Upper lobe of left lung (tissue), 6 donors: Measurements from ENCODE around the gene NAPSA. TPM values are rescaled to one million over a fixed set of nuclear protein-coding genes. Genes with fewer than 3 reads are reported as not detected.

ENCODE experiments used
- ATAC-seq, 2 donors: fragments of 200-7000 bp; cut with Tn5 transposase; one replicate each; pipeline ENCODE4 v1.9.1; 2022; ENCODE audit warnings: mild to moderate bottlenecking in 2 of 2, moderate library complexity in 2 of 2; ENCODE audit not compliant: low FRiP score in 2 of 2
- DNase-seq, 2 donors: peaks; one replicate each; pipeline ENCODE4 v3.0.0-alpha.2; 2019 to 2020
- H3K27ac ChIP-seq, 4 donors: fragments of 200-600 bp; sonication (generic); one replicate each; pipeline ENCODE4 v1.5.1; 2016 to 2019
- H3K27me3 ChIP-seq, 4 donors: fragments of 200-600 bp; sonication (generic); one replicate each; pipeline ENCODE4 v1.5.1; 2017 to 2019
- H3K36me3 ChIP-seq, 4 donors: fragments of 200-600 bp; sonication (generic); one replicate each; pipeline ENCODE4 v1.5.1; 2016 to 2019
- H3K4me1 ChIP-seq, 4 donors: fragments of 200-600 bp; sonication (generic); one replicate each; pipeline ENCODE4 v1.5.1; 2018 to 2019
- H3K4me3 ChIP-seq, 4 donors: fragments of 200-600 bp; sonication (generic); one replicate each; pipeline ENCODE4 v1.5.1; 2017 to 2019; ENCODE audit warnings: mild to moderate bottlenecking in 2 of 4, moderate library complexity in 1 of 4
- H3K9me3 ChIP-seq, 4 donors: fragments of 200-600 bp; sonication (generic); one replicate each; pipeline ENCODE4 v1.5.1; 2018 to 2019
- EP300 ChIP-seq, 4 donors: sonication (generic); formaldehyde crosslinking; IDR thresholded peaks; one replicate each; pipeline ENCODE4 v1.5.1; 2017; ENCODE audit warnings: antibody characterized with exemption in 4 of 4, control low read depth in 2 of 4
- POLR2A ChIP-seq, 4 donors: fragments of 450-650 bp; IDR thresholded peaks; one replicate each; pipeline ENCODE4 v1.5.1; 2016 to 2017; ENCODE audit warnings: antibody characterized with exemption in 4 of 4, mild to moderate bottlenecking in 2 of 4
- POLR2AphosphoS5 ChIP-seq, 2 donors: sonication (generic); formaldehyde crosslinking; IDR thresholded peaks; one replicate each; pipeline ENCODE4 v1.5.1; 2017; ENCODE audit warnings: antibody characterized with exemption in 2 of 2
- WGBS, 2 donors: methylation state at CpG; one replicate each; pipeline ENCODE4 v1.1.5; 2017 to 2018; 5-methylcytosine and 5-hydroxymethylcytosine counted together
- total RNA-seq, 6 donors: library from RNA; depleted of rRNA in 4 of 6; stranded (reverse); fragments of >200 nt in 4 of 6; gene quantifications; one replicate each; pipeline versions ENCODE4 v1.1.0 to v1.2.1, GENCODE V29; 2016 to 2021
- TF ChIP-seq, protein P1 (sequence below), 6 experiments: fragments of 450-650 bp in 4 of 6; fragments of 200-600 bp in 2 of 6; sonication (generic) in 2 of 6; IDR thresholded peaks; one replicate each; pipeline ENCODE4 v1.5.1; 2016 to 2019; ENCODE audit warnings: antibody characterized with exemption in 6 of 6
- donor health status: DM: no; HTN: no; CAD: no; lungs with moderate emphysema.
- donor health status: DM: no; HTN: yes; CAD: no; lungs with severe emphysema.

NAPSA gene
- total RNA-seq, 6 donors from 2014 or later: 1,043 to 3,140 (median 1,660) TPM

DNA sequence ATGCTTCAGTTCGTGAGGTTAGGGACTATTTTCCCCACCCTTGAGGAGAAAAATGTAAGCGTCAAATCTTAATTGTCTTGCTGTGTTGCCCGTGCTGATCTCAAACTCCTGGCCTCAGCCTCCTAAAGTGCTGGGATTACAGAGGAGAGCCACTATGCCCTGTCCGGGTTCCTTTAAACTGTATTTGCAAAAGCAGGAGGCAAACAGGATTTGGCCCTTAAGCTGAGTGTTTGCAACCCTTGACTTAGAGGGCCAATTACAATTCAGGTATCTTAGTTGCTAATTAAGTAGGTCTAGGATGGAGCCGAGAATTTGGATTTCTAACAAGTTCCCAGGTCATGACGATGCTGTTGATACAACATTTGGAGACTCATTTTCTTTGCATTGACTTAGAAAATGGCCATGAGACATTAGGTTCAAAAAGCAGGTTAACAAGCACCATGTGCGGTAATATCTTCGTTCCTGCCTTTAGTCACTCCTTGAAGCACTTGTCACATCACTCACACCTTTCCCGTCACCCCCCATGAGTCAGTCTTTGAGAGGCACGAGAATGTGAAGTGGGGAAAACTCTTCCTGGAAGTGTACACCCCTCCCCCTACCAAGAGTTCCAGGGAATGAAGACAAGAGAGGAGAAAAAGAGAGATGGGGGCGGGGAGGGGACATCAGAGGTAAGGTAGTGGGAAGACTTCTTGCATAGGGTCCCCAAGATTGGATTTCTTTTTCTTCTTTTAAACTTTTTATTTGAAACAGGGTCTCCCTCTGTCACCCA is 2.6 kb downstream of the NAPSA start:
- H3K36me3 ChIP-seq: peaks cover 0 to 10% (median 3%) of the 10 kb centered on the region in 4 donors
- 45 to 48% methylated on average over 11 of the region's 11 CpGs for WGBS, 2 donors
- H3K9me3 ChIP-seq: no peaks in the 10 kb centered on the region
- ATAC-seq (peak; percentile 30 to 63), DNase-seq (peak in 1 of 2 donors; percentile 72)
- H3K27ac ChIP-seq: peak overlapping the region; percentile 75 to 86 (median 84)
- H3K4me3 ChIP-seq: peak overlapping the region in 3 of 4 donors; percentile 45 to 57 (median 49)
- TF ChIP-seq EP300 (IDR thresholded peaks at IDR 0.05) (peak; percentile 84 to 99 (median 94)), POLR2A (IDR thresholded peaks at IDR 0.05) (peak in 2 of 4 donors; percentile 16 to 55), POLR2AphosphoS5 (IDR thresholded peaks at IDR 0.05) (peak; percentile 79 to 91)
- TF ChIP-seq, protein P1, sequence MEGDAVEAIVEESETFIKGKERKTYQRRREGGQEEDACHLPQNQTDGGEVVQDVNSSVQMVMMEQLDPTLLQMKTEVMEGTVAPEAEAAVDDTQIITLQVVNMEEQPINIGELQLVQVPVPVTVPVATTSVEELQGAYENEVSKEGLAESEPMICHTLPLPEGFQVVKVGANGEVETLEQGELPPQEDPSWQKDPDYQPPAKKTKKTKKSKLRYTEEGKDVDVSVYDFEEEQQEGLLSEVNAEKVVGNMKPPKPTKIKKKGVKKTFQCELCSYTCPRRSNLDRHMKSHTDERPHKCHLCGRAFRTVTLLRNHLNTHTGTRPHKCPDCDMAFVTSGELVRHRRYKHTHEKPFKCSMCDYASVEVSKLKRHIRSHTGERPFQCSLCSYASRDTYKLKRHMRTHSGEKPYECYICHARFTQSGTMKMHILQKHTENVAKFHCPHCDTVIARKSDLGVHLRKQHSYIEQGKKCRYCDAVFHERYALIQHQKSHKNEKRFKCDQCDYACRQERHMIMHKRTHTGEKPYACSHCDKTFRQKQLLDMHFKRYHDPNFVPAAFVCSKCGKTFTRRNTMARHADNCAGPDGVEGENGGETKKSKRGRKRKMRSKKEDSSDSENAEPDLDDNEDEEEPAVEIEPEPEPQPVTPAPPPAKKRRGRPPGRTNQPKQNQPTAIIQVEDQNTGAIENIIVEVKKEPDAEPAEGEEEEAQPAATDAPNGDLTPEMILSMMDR (IDR thresholded peaks at IDR 0.05): no peak
- no peaks in the 10 kb centered on the region for H3K27me3 ChIP-seq
- H3K4me1 ChIP-seq: peaks cover 1 to 32% (median 14%) of the 10 kb centered on the region in 4 donors

DNA sequence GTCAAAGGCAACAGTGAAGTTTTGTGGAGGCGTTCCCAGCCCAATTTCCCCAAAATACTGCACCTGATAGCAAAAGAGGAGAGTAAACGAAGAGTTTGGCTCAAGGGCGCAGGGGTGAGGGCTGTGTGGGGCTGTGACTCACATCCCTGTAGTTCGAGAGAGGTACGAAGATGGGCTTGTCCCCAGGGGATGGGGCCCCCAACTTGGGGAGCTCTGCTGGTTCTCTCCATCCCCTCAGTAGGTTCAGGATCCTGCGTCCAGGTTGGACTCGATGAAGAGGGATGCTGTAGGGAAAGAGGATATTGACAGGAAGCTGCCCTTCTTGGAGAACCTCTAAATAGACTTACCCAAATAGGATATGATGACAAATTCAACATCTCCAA is 3.4 kb downstream of the NAPSA start:
- peaks cover 5 to 31% (median 16%) of the 10 kb centered on the region in 4 donors for H3K4me1 ChIP-seq
- H3K4me3 ChIP-seq: peak overlapping the region in 3 of 4 donors; percentile 45 to 57 (median 49)
- no peaks in the 10 kb centered on the region for H3K9me3 ChIP-seq
- 65 to 78% methylated on average over 7 of the region's 7 CpGs for WGBS, 2 donors
- peak overlapping the region; percentile 64 to 84 (median 79) for H3K27ac ChIP-seq
- peaks cover 0 to 10% (median 3%) of the 10 kb centered on the region in 4 donors for H3K36me3 ChIP-seq
- ATAC-seq (no peak), DNase-seq (no peak)
- H3K27me3 ChIP-seq: no peaks in the 10 kb centered on the region
- no peak for TF ChIP-seq POLR2A (IDR thresholded peaks at IDR 0.05)
- TF ChIP-seq, protein P1 (IDR thresholded peaks at IDR 0.05): no peak

GRCh38 chr19:50361290-50362029 is 4.0 kb downstream of the NAPSA start:
- peak overlapping the region in 3 of 4 donors; percentile 45 to 57 (median 49) for H3K4me3 ChIP-seq
- WGBS, 2 donors: 77 to 80% methylated on average over 7 of the region's 7 CpGs

DNA sequence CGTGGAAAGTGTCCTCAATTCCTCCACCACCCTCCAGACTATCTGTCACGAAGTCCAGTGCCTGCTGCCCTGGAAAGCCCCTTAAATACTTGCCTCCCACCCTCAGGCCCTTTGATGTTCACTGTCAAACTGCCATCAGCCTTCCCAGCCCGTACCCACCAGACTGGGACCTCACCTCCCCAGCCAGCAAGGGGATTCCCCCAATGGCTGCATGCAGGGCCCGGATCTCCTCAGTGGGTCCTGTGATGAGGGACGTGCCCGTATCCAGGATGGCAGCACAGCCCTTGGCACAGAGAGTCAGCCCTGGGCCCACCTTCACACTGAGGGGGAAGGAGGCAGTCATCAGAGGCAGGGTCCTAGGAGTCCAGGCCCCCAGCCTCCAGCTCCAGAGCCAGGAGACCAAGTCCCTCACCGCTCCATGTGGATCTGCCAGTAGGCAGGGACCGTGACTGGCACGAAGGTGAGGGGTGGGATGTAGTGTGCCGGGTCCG is 6.1 kb downstream of the NAPSA start:
- TF ChIP-seq EP300 (IDR thresholded peaks at IDR 0.05): no peak
- no peak for TF ChIP-seq POLR2AphosphoS5 (IDR thresholded peaks at IDR 0.05)
- no peak for TF ChIP-seq POLR2A (IDR thresholded peaks at IDR 0.05)
- TF ChIP-seq, protein P1 (IDR thresholded peaks at IDR 0.05): no peak
- H3K36me3 ChIP-seq: peaks cover 0 to 10% (median 3%) of the 10 kb centered on the region in 4 donors
- ATAC-seq (no peak), DNase-seq (no peak)
- H3K27me3 ChIP-seq: no peaks in the 10 kb centered on the region
- WGBS, 2 donors: 84 to 89% methylated on average over 7 to 8 of the region's 11 CpGs
- peaks cover 5 to 33% (median 12%) of the 10 kb centered on the region in 4 donors for H3K4me1 ChIP-seq
- no peaks in the 10 kb centered on the region for H3K9me3 ChIP-seq
- no peak overlapping the region for H3K4me3 ChIP-seq
- H3K27ac ChIP-seq: peak overlapping the region in 2 of 4 donors; percentile 88

More at GRCh38 chr19:50361290-50362029, 4.0 kb downstream of the NAPSA start:
- H3K27ac ChIP-seq: peak overlapping the region; percentile 64 to 84 (median 79)
- no peaks in the 10 kb centered on the region for H3K9me3 ChIP-seq
- peaks cover 0 to 10% (median 3%) of the 10 kb centered on the region in 4 donors for H3K36me3 ChIP-seq
- H3K4me1 ChIP-seq: peaks cover 5 to 33% (median 14%) of the 10 kb centered on the region in 4 donors
- ATAC-seq (peak in 1 of 2 donors; percentile 27), DNase-seq (peak in 1 of 2 donors; percentile 79)
- no peaks in the 10 kb centered on the region for H3K27me3 ChIP-seq
- TF ChIP-seq POLR2A (IDR thresholded peaks at IDR 0.05): peak in 1 of 4 donors; percentile 53
- no peak for TF ChIP-seq EP300 (IDR thresholded peaks at IDR 0.05)
